OCI-LY7 (cell line): ENCODE data around the gene CNTRL. TPM values are rescaled to one million over a fixed set of nuclear protein-coding genes. Genes with fewer than 3 reads are reported as not detected.

Experiments
- BruUV-seq: library from RNA; stranded (reverse); fragments of 400-500 nt; replicated peaks from 2 replicates; lab custom pipeline; 2021; lab: Mats Ljungman, UMichigan
- CTCF ChIA-PET: fragments of 300-600 bp; sonication (Branson Sonifier 250); formaldehyde crosslinking; loops from one replicate; lab custom pipeline; 2022; ENCODE audit warnings: antibody characterized with exemption; ENCODE audit not compliant: unreplicated experiment; lab: Charles Lee
- POLR2A ChIA-PET: fragments of 300-600 bp; sonication (Branson Sonifier 250); formaldehyde crosslinking; loops from one replicate; lab custom pipeline; 2022; ENCODE audit warnings: antibody characterized with exemption; lab: Charles Lee
- DNase-seq: peaks from one replicate; pipeline ENCODE4 v3.0.0-alpha.2; 2015; ENCODE audit warnings: low spot score
- H2AFZ ChIP-seq: fragments of 200-600 bp; sonication (generic), shearing (Covaris generic); 2 replicates; pipeline ENCODE4 v1.6.1; 2014; ENCODE audit warnings: mild to moderate bottlenecking, antibody characterized with exemption, low read length, moderate library complexity
- H3K27ac ChIP-seq: fragments of 200-600 bp; sonication (generic); 2 replicates; pipeline ENCODE4 v1.5.1; 2014; ENCODE audit warnings: mixed run types, low read depth, mild to moderate bottlenecking, moderate library complexity, low read length, inconsistent platforms; ENCODE audit not compliant: poor library complexity, severe bottlenecking
- H3K36me3 ChIP-seq: fragments of 200-600 bp; sonication (generic); 2 replicates; pipeline ENCODE4 v1.6.1; 2014; ENCODE audit warnings: mild to moderate bottlenecking, antibody characterized with exemption, low read length, moderate library complexity, mixed read lengths; ENCODE audit not compliant: insufficient read depth
- H3K4me1 ChIP-seq: fragments of 200-600 bp; sonication (generic); 2 replicates; pipeline ENCODE4 v1.5.1; 2014; ENCODE audit warnings: mild to moderate bottlenecking, low read length; ENCODE audit not compliant: insufficient read depth, poor library complexity, severe bottlenecking
- H3K4me2 ChIP-seq: fragments of 200-600 bp; sonication (generic); 2 replicates; pipeline ENCODE4 v1.6.1; 2014; ENCODE audit warnings: mild to moderate bottlenecking, low read length
- H3K4me3 ChIP-seq: fragments of 200-600 bp; sonication (generic); 2 replicates; pipeline ENCODE4 v1.5.1; 2014; ENCODE audit warnings: mild to moderate bottlenecking, low read depth, low read length; ENCODE audit not compliant: poor library complexity, severe bottlenecking
- H3K79me2 ChIP-seq: fragments of 200-600 bp; sonication (generic); 2 replicates; pipeline ENCODE4 v1.6.1; 2016; ENCODE audit warnings: low read depth, mild to moderate bottlenecking, low read length, moderate library complexity, mixed read lengths; ENCODE audit not compliant: insufficient read depth
- H3K9me2 ChIP-seq: fragments of 200-600 bp; sonication (generic); 2 replicates; pipeline ENCODE4 v1.6.1; 2016; ENCODE audit warnings: mild to moderate bottlenecking, low read length, mixed read lengths; ENCODE audit not compliant: insufficient read depth
- H3K9me3 ChIP-seq: fragments of 200-600 bp; sonication (generic); 2 replicates; pipeline ENCODE4 v1.6.1; 2014; ENCODE audit warnings: mild to moderate bottlenecking, mixed run types, low read length, mixed read lengths
- H4K20me1 ChIP-seq: fragments of 200-600 bp; sonication (generic); 2 replicates; pipeline ENCODE4 v1.6.1; 2014; ENCODE audit warnings: mild to moderate bottlenecking, antibody characterized with exemption, low read length, moderate library complexity, mixed read lengths; ENCODE audit not compliant: insufficient read depth
- EZH2phosphoT487 ChIP-seq: fragments of 200-600 bp; sonication (generic); IDR thresholded peaks from 2 replicates; pipeline ENCODE4 v1.6.1; 2018; ENCODE audit warnings: low read depth, borderline replicate concordance, mild to moderate bottlenecking, mixed run types, antibody characterized with exemption, low read length, moderate library complexity, mixed read lengths
- intact Hi-C: fragments of 100-400 bp; cut with micrococcal nuclease; formaldehyde crosslinking; loops from one replicate; pipeline ENCODE4 v1.10.0; 2022; ENCODE audit not compliant: unreplicated experiment
- total RNA-seq, 2 experiments: library from RNA; depleted of rRNA in 1 of 2; stranded (reverse); fragments of >200 nt in 1 of 2; shearing (Covaris generic) in 1 of 2; gene quantifications; 2 replicates each; pipeline ENCODE4 v1.2.3, GENCODE V29; 2014 to 2022
- TF ChIP-seq, protein P1 (sequence below): fragments of 200-600 bp; sonication (generic); conservative IDR thresholded peaks from 2 replicates; pipeline ENCODE4 v1.5.1; 2014; ENCODE audit warnings: mild to moderate bottlenecking, antibody characterized with exemption, low read length, moderate library complexity, mixed read lengths

CNTRL gene
- total RNA-seq, 2 experiments from 2014 or later, result 81.4 to 113 TPM

DNA sequence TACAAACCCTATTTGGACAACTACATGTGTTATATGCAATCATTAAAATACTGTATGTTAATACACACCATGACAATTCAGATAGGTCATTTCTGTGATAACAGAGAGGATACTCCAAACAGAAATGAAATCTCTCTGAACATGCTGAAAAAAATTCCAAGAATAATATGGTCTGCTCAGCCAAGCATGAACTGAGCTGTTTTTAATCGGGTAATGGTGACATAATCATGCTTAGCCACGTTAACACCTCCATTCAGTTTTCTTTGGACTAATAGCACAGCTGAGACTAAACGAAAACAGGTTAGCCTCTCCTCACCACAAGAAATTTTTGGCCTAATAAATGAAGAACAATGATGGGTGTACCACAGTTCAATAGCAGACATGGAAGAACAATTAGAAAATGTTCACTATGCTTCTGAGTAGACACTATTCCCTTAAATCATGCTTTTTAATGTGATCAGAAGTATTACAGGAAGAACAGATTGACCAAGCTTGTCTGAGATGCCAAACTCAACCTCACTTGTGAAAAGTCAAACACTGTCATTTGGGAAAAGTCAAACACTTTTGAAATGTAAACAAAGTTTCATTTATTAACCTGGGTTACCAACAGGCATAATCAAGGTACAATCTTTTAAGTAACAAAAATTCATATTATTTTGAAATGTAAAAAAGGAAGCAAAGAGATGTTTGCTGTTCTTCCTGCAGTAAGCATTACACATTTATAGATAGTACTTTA lies 107.5 kb downstream of the CNTRL start:
- intact Hi-C loops, result loop anchor here (2.0 kb wide), 1 partner anchor 15 kb away; no protein-coding TSS in a partner anchor
- H3K4me1 ChIP-seq, result peaks cover 46% of the 10 kb centered on the region
- no peak overlapping the region for H3K4me3 ChIP-seq
- no peak for DNase-seq
- no peak for TF ChIP-seq EZH2phosphoT487
- TF ChIP-seq, protein P1, sequence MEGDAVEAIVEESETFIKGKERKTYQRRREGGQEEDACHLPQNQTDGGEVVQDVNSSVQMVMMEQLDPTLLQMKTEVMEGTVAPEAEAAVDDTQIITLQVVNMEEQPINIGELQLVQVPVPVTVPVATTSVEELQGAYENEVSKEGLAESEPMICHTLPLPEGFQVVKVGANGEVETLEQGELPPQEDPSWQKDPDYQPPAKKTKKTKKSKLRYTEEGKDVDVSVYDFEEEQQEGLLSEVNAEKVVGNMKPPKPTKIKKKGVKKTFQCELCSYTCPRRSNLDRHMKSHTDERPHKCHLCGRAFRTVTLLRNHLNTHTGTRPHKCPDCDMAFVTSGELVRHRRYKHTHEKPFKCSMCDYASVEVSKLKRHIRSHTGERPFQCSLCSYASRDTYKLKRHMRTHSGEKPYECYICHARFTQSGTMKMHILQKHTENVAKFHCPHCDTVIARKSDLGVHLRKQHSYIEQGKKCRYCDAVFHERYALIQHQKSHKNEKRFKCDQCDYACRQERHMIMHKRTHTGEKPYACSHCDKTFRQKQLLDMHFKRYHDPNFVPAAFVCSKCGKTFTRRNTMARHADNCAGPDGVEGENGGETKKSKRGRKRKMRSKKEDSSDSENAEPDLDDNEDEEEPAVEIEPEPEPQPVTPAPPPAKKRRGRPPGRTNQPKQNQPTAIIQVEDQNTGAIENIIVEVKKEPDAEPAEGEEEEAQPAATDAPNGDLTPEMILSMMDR, result no peak
- H3K9me3 ChIP-seq, result no peaks in the 10 kb centered on the region
- peak overlapping the region; percentile 49; the same call in 1 of the 2 replicates for H3K4me2 ChIP-seq
- peaks cover 7% of the 10 kb centered on the region; the same call in 1 of the 2 replicates for H4K20me1 ChIP-seq
- H3K9me2 ChIP-seq, result no peaks in the 10 kb centered on the region
- peaks cover 44% of the 10 kb centered on the region; the same call in 1 of the 2 replicates for H3K79me2 ChIP-seq
- peaks cover 95% of the 10 kb centered on the region for H3K36me3 ChIP-seq
- peak overlapping the region; percentile 32 for H3K27ac ChIP-seq
- ChIA-PET CTCF (no interaction called here), POLR2A (interaction anchor here (0.7 to 1.1 kb wide), 4 partner anchors 11 to 133 kb away, joined by 3 to 6 read pairs (median 4); no protein-coding TSS in a partner anchor)
- no peak overlapping the region for H2AFZ ChIP-seq
- BruUV-seq, result no TSS peak

DNA sequence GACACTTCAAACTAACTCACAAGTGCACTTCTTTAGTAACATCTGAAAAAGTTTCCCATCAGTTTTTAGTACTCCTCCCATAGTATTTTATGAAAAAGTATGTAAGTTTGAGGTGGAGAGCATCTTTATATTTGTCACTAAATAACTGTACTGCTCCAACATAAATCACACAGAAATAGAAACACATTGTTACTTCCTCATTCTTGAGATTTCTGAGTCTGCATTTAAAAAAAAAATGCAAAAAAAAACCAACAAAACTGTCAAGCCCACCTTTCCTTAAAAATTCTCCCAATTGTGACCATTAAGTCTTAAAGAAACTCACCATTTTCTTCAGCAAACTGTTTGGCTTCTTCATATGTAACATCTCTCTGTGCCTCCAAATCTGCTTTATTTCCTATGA lies 108.2 kb downstream of the CNTRL start:
- peaks cover 51% of the 10 kb centered on the region; the same call in 1 of the 2 replicates for H3K79me2 ChIP-seq
- DNase-seq, result peak; percentile 30

More for the DNA sequence above, 108.2 kb downstream of the CNTRL start:
- Histone ChIP-seq H3K36me3 (peaks cover 95% of the 10 kb centered on the region), H3K9me3 (no peaks in the 10 kb centered on the region), H4K20me1 (peaks cover 7% of the 10 kb centered on the region; the same call in 1 of the 2 replicates), H3K4me3 (peak overlapping the region; percentile 2), H3K4me1 (peaks cover 50% of the 10 kb centered on the region), H3K27ac (peak overlapping the region; percentile 32), H3K4me2 (peak overlapping the region; percentile 49), H2AFZ (no peak overlapping the region), H3K9me2 (no peaks in the 10 kb centered on the region)
- intact Hi-C loops, result loop anchor here (2.0 kb wide), 1 partner anchor 14 kb away; no protein-coding TSS in a partner anchor
- POLR2A ChIA-PET, result no interaction called here
- no TSS peak for BruUV-seq
- CTCF ChIA-PET, result no interaction called here
- TF ChIP-seq, protein P1, result no peak
- no peak for TF ChIP-seq EZH2phosphoT487
